ENCODE measurements around the gene RPS6KA3.

DNA sequence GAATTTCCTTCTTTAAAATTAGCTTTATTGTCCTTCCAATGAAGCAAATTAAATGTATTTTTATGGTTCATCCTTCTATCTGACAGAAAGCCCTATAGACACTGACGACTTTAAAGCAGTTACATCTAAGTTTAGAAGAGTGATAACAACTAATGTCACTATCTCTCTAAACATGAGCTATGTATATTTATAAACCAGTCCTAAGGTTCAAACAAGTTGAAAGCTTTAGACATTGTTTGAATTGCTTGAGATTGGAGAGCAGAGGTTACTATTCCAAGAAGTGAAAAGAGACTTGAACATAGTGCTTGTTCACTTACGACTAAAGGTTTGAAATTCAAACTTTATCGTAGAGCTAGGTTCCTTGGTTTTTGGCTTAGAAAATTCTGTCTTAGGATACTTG, 94.8 kb downstream of the RPS6KA3 start:
- TF ChIP-seq SIRT6 (IDR thresholded peaks at IDR 0.05; ENCODE audit: low read length), result no peak
- no peak for TF ChIP-seq ZNF274 (IDR thresholded peaks at IDR 0.05; ENCODE audit: borderline replicate concordance, extremely low read depth, low read length)
- TF ChIP-seq SIN3A (conservative IDR thresholded peaks at IDR 0.05 in 1 of 2, IDR thresholded peaks at IDR 0.05 in 1 of 2; ENCODE audit: low read depth in 1 of 2, low read length in 2 of 2), result no peak
- no peak for TF ChIP-seq YY1 (IDR thresholded peaks at IDR 0.05; ENCODE audit: low read depth, low read length)
- no peak for TF ChIP-seq CTCF (IDR thresholded peaks at IDR 0.05; ENCODE audit: control extremely low read depth in 1 of 3, insufficient read depth in 1 of 3, low read depth in 1 of 3, low read length in 3 of 3)
- TF ChIP-seq POU5F1 (IDR thresholded peaks at IDR 0.05; ENCODE audit: low read depth, low read length), result no peak
- TF ChIP-seq, protein P1, sequence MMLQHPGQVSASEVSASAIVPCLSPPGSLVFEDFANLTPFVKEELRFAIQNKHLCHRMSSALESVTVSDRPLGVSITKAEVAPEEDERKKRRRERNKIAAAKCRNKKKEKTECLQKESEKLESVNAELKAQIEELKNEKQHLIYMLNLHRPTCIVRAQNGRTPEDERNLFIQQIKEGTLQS (IDR thresholded peaks at IDR 0.05; ENCODE audit: insufficient read depth, low read depth, low read length), result no peak
- TF ChIP-seq USF2 (IDR thresholded peaks at IDR 0.05; ENCODE audit: low read length), result no peak
- TF ChIP-seq JUND (IDR thresholded peaks at IDR 0.05; ENCODE audit: low read length), result no peak
